B cell (primary cell): ENCODE measurements around the gene PTPRN2. TPM values are rescaled to one million over a fixed set of nuclear protein-coding genes. Genes with fewer than 3 reads are reported as not detected.

Experiments used
- ATAC-seq: fragments of 200-7000 bp; cut with Tn5 transposase; one replicate; pipeline ENCODE4 v1.10.0; 2021; ENCODE audit warnings: low read depth, mild to moderate bottlenecking, moderate number of reproducible peaks, moderate library complexity
- CTCF ChIA-PET: fragments of 350-600 bp; sonication (Branson Sonifier 250); formaldehyde crosslinking; loops from one replicate; lab custom pipeline; 2021; ENCODE audit warnings: antibody characterized with exemption, inconsistent platforms; lab: Charles Lee
- POLR2A ChIA-PET: fragments of 350-600 bp; sonication (Branson Sonifier 250); formaldehyde crosslinking; loops from one replicate; lab custom pipeline; 2021; ENCODE audit warnings: antibody characterized with exemption; lab: Charles Lee
- DNase-seq: peaks from one replicate; pipeline ENCODE4 v3.0.0; 2013
- H2AFZ ChIP-seq: 2 replicates; pipeline ENCODE4 v1.6.1; 2012; ENCODE audit warnings: mild to moderate bottlenecking, low read depth, low read length; ENCODE audit not compliant: insufficient read depth, poor library complexity, severe bottlenecking
- H3K27ac ChIP-seq, 2 donors: 1 replicate in 1 of 2; 2 replicates in 1 of 2; pipeline ENCODE4 v1.5.1; 2012 to 2013; ENCODE audit warnings: low read length in 2 of 2, mild to moderate bottlenecking in 2 of 2, moderate library complexity in 1 of 2
- H3K27me3 ChIP-seq, 4 experiments: fragments of 200-600 bp in 1 of 4; sonication (generic) in 1 of 4; replicated peaks in 1 of 4; 1 replicate in 2 of 4; 2 replicates in 2 of 4; pipeline versions ENCODE4 v1.6.1 to v1.7.0; 2013 to 2016; ENCODE audit warnings: low read length in 3 of 4, mild to moderate bottlenecking in 2 of 4, mixed read lengths in 1 of 4, moderate library complexity in 1 of 4; ENCODE audit not compliant: insufficient read depth in 4 of 4, control insufficient read depth in 3 of 4; ENCODE audit errors: control extremely low read depth in 1 of 4
- H3K36me3 ChIP-seq, 2 experiments: replicated peaks in 1 of 2; 1 replicate in 1 of 2; 2 replicates in 1 of 2; pipeline versions ENCODE4 v1.6.1 to v1.7.1; 2013; ENCODE audit warnings: low read length in 1 of 2; ENCODE audit not compliant: insufficient read depth in 2 of 2, control insufficient read depth in 1 of 2; ENCODE audit errors: control extremely low read depth in 1 of 2, extremely low read depth in 1 of 2
- H3K4me1 ChIP-seq, 2 donors: fragments of 200-600 bp in 1 of 2; sonication (generic) in 1 of 2; 1 replicate in 1 of 2; 2 replicates in 1 of 2; pipeline versions ENCODE4 v1.5.1 to v1.6.1; 2013 to 2017; ENCODE audit warnings: low read length in 2 of 2; ENCODE audit not compliant: control insufficient read depth in 2 of 2, insufficient read depth in 2 of 2
- H3K4me2 ChIP-seq: replicated peaks from 2 replicates; pipeline ENCODE3; 2012; ENCODE audit warnings: mild to moderate bottlenecking, low read depth, low read length; ENCODE audit not compliant: poor library complexity, severe bottlenecking
- H3K4me3 ChIP-seq, 5 experiments: fragments of 200-600 bp in 1 of 5; sonication (generic) in 1 of 5; 1 replicate in 3 of 5; 2 replicates in 2 of 5; pipeline versions ENCODE4 v1.5.1 to v1.7.0; 2011 to 2016; ENCODE audit warnings: low read length in 4 of 5, mild to moderate bottlenecking in 4 of 5, low read depth in 2 of 5, control low read depth in 1 of 5, moderate library complexity in 1 of 5; ENCODE audit not compliant: insufficient read depth in 1 of 5; ENCODE audit errors: control extremely low read depth in 1 of 5, extremely low read depth in 1 of 5
- H3K79me2 ChIP-seq: fragments of 200-600 bp; sonication (generic); one replicate; pipeline ENCODE4 v1.6.0; 2016; ENCODE audit warnings: low read length; ENCODE audit not compliant: control insufficient read depth, insufficient read depth
- H3K9ac ChIP-seq: fragments of 200-600 bp; sonication (generic); 2 replicates; pipeline ENCODE4 v1.6.1; 2017; ENCODE audit warnings: mild to moderate bottlenecking, low read length, moderate library complexity
- H3K9me3 ChIP-seq, 3 donors: one replicate each; pipeline versions ENCODE4 v1.6.1 to v1.7.1; 2013; ENCODE audit warnings: low read length in 2 of 3; ENCODE audit not compliant: control insufficient read depth in 2 of 3, insufficient read depth in 1 of 3; ENCODE audit errors: control extremely low read depth in 1 of 3
- H4K20me1 ChIP-seq: 2 replicates; pipeline ENCODE4 v1.6.0; 2012; ENCODE audit warnings: mild to moderate bottlenecking, low read length; ENCODE audit not compliant: insufficient read depth, control insufficient read depth, poor library complexity, severe bottlenecking
- H3K27ac Mint-ChIP-seq: one replicate; pipeline ENCODE4 v1.8.0; 2021; ENCODE audit warnings: mixed read lengths
- H3K27me3 Mint-ChIP-seq: one replicate; pipeline ENCODE4 v1.8.0; 2021; ENCODE audit warnings: mixed read lengths
- H3K4me1 Mint-ChIP-seq: one replicate; pipeline ENCODE4 v1.8.0; 2021; ENCODE audit warnings: mixed read lengths
- H3K4me3 Mint-ChIP-seq: one replicate; pipeline ENCODE4 v1.8.0; 2021; ENCODE audit warnings: mixed read lengths
- H3K9me3 Mint-ChIP-seq: one replicate; pipeline ENCODE4 v1.8.0; 2022; ENCODE audit warnings: mixed read lengths; ENCODE audit not compliant: insufficient read depth
- CTCF ChIP-seq: fragments of 200-600 bp; IDR thresholded peaks from one replicate; pipeline ENCODE4 v1.8.0; 2022; ENCODE audit warnings: antibody characterized with exemption, mild to moderate bottlenecking
- EZH2 ChIP-seq: IDR thresholded peaks from 2 replicates; pipeline ENCODE4 v1.6.1; 2012; ENCODE audit warnings: borderline replicate concordance, low read depth, mild to moderate bottlenecking, moderate library complexity, low read length; ENCODE audit not compliant: insufficient read depth, poor library complexity, severe bottlenecking
- WGBS: methylation state at CpG from one replicate; pipeline ENCODE4 v1.1.5; 2013; ENCODE audit warnings: missing lambda C conversion rate; ENCODE audit not compliant: insufficient coverage; 5-methylcytosine and 5-hydroxymethylcytosine counted together
- intact Hi-C: fragments of 100-400 bp; cut with micrococcal nuclease; formaldehyde crosslinking; loops from one replicate; pipeline ENCODE4 v1.10.0; 2022
- polyA plus RNA-seq: library from polyadenylated mRNA; depleted of rRNA; stranded (reverse); fragments of >200 nt; gene quantifications from 2 replicates; pipeline ENCODE4 v1.2.3, GENCODE V29; 2012
- total RNA-seq, 2 donors: library from RNA; stranded (reverse); fragments of 120-200 nt in 1 of 2; gene quantifications; 1 replicate in 1 of 2; 2 replicates in 1 of 2; pipeline versions ENCODE4 v1.2.3 to v1.2.4, GENCODE V29; 2013 to 2022

Gene PTPRN2
- total and polyA plus RNA-seq, 2 donors (not counting 1 experiment from before 2014, with no cell fraction given) = 2.0 to 5.0 TPM

- CTCF ChIA-PET = no interaction called here
- no peak for ATAC-seq
Measured at GRCh38 chr7:158543840-158544239, 43.8 kb downstream of the PTPRN2 start.

More at GRCh38 chr7:158543840-158544239, 43.8 kb downstream of the PTPRN2 start:
- Histone ChIP-seq H3K9me3 (no peaks in the 10 kb centered on the region), H4K20me1 (no peaks in the 10 kb centered on the region), H3K9ac (no peak overlapping the region), H3K4me1 (peaks cover 0 to 12% of the 10 kb centered on the region in 2 donors), H3K4me2 (no peak overlapping the region), H3K4me3 (no peak overlapping the region), H3K36me3 (no peaks in the 10 kb centered on the region), H3K27ac (no peak overlapping the region), H3K79me2 (no peaks in the 10 kb centered on the region), H3K27me3 (no peaks in the 10 kb centered on the region), H2AFZ (no peak overlapping the region)
- H3K27me3 Mint-ChIP-seq = peaks cover 4% of the 10 kb centered on the region
- DNase-seq = no peak
- no peaks in the 10 kb centered on the region for H3K9me3 Mint-ChIP-seq
- no peak for TF ChIP-seq EZH2
- TF ChIP-seq CTCF = no peak
- peaks cover 12% of the 10 kb centered on the region for H3K4me1 Mint-ChIP-seq
- no peak overlapping the region for H3K27ac Mint-ChIP-seq
- WGBS = 87% methylated on average over 10 of the region's 11 CpGs
- H3K4me3 Mint-ChIP-seq = no peak overlapping the region
- intact Hi-C loops = no loop called here
- POLR2A ChIA-PET = no interaction called here
